OCI-LY1 (cell line): ENCODE measurements around the gene SLC4A8.

Experiments used
- H2AFZ ChIP-seq: fragments of 200-600 bp; sonication (generic), shearing (Covaris generic); 2 replicates; pipeline ENCODE4 v1.6.0; 2014; ENCODE audit warnings: antibody characterized with exemption, mild to moderate bottlenecking, low read length
- H3F3A ChIP-seq: fragments of 200-600 bp; sonication (generic), shearing (Covaris generic); 2 replicates; pipeline ENCODE4 v1.6.0; 2014; ENCODE audit warnings: mild to moderate bottlenecking, antibody characterized with exemption, low read length, moderate library complexity; ENCODE audit not compliant: insufficient read depth
- H3K27ac ChIP-seq: fragments of 200-600 bp; sonication (generic); 2 replicates; pipeline ENCODE4 v1.5.1; 2014; ENCODE audit warnings: low read length, mixed run types, mild to moderate bottlenecking, low read depth; ENCODE audit not compliant: poor library complexity, severe bottlenecking
- H3K27me3 ChIP-seq: fragments of 200-600 bp; sonication (generic); 2 replicates; pipeline ENCODE4 v1.6.0; 2014; ENCODE audit warnings: antibody characterized with exemption, mild to moderate bottlenecking, low read length, moderate library complexity; ENCODE audit not compliant: insufficient read depth
- H3K36me3 ChIP-seq: fragments of 200-600 bp; sonication (generic); 2 replicates; pipeline ENCODE4 v1.6.1; 2014; ENCODE audit warnings: mild to moderate bottlenecking, antibody characterized with exemption, low read length, moderate library complexity, mixed read lengths; ENCODE audit not compliant: insufficient read depth
- H3K4me1 ChIP-seq: fragments of 200-600 bp; sonication (generic); 2 replicates; pipeline ENCODE4 v1.5.1; 2014; ENCODE audit warnings: mild to moderate bottlenecking, low read length, moderate library complexity; ENCODE audit not compliant: insufficient read depth, severe bottlenecking
- H3K4me2 ChIP-seq: fragments of 200-600 bp; sonication (generic), shearing (Covaris generic); 2 replicates; pipeline ENCODE4 v1.6.1; 2014; ENCODE audit warnings: low read length
- H3K4me3 ChIP-seq: fragments of 200-600 bp; sonication (generic); 2 replicates; pipeline ENCODE4 v1.5.1; 2014; ENCODE audit warnings: low read length, low read depth, mild to moderate bottlenecking, mixed read lengths; ENCODE audit not compliant: poor library complexity, severe bottlenecking
- H3K79me2 ChIP-seq: fragments of 200-600 bp; shearing (Covaris generic); 2 replicates; pipeline ENCODE4 v1.6.1; 2016; ENCODE audit warnings: mixed run types, low read length, mixed read lengths; ENCODE audit not compliant: insufficient read depth
- H3K9ac ChIP-seq: fragments of 200-600 bp; sonication (generic), shearing (Covaris generic); 2 replicates; pipeline ENCODE4 v1.6.1; 2014; ENCODE audit warnings: mild to moderate bottlenecking, low read length, mixed read lengths
- H3K9me2 ChIP-seq: fragments of 200-600 bp; sonication (generic), shearing (Covaris generic); 2 replicates; pipeline ENCODE4 v1.6.1; 2014; ENCODE audit warnings: low read depth, mild to moderate bottlenecking, low read length, mixed read lengths
- H3K9me3 ChIP-seq: fragments of 200-600 bp; shearing (Covaris generic); 2 replicates; pipeline ENCODE4 v1.6.1; 2014; ENCODE audit warnings: low read length, mixed read lengths
- H4K20me1 ChIP-seq: fragments of 200-600 bp; sonication (generic), shearing (Covaris generic); 2 replicates; pipeline ENCODE4 v1.6.0; 2016; ENCODE audit warnings: mild to moderate bottlenecking, low read length; ENCODE audit not compliant: insufficient read depth
- CTCF ChIP-seq: fragments of 200-600 bp; sonication (generic), shearing (Covaris generic); IDR thresholded peaks from 2 replicates; pipeline ENCODE4 v1.5.1; 2017; ENCODE audit warnings: mild to moderate bottlenecking, antibody characterized with exemption, low read length, moderate library complexity, mixed read lengths
- EZH2 ChIP-seq: fragments of 200-600 bp; sonication (generic), shearing (Covaris generic); IDR thresholded peaks from 2 replicates; pipeline ENCODE4 v1.8.0; 2017; ENCODE audit warnings: borderline replicate concordance, mixed run types, mild to moderate bottlenecking, antibody characterized with exemption, low read length, moderate library complexity, mixed read lengths

Gene SLC4A8

GRCh38 chr12:51530208-51530607 lies 105.6 kb downstream of the SLC4A8 start:
- H3K9me3 ChIP-seq = no peaks in the 10 kb centered on the region
- no peak overlapping the region for H3K27ac ChIP-seq
- H3K9me2 ChIP-seq = no peaks in the 10 kb centered on the region
- no peaks in the 10 kb centered on the region for H3K79me2 ChIP-seq
- no peaks in the 10 kb centered on the region for H4K20me1 ChIP-seq
- no peak for TF ChIP-seq EZH2
- TF ChIP-seq CTCF = no peak
- H3K4me1 ChIP-seq = no peaks in the 10 kb centered on the region
- no peak overlapping the region for H3K9ac ChIP-seq
- H3K27me3 ChIP-seq = no peaks in the 10 kb centered on the region
- H3K4me3 ChIP-seq = no peak overlapping the region
- H3K36me3 ChIP-seq = no peaks in the 10 kb centered on the region
- no peak overlapping the region for H2AFZ ChIP-seq
- H3F3A ChIP-seq = no peaks in the 10 kb centered on the region
- H3K4me2 ChIP-seq = no peak overlapping the region

- H3K4me2 ChIP-seq = no peak overlapping the region
- no peaks in the 10 kb centered on the region for H3K9me3 ChIP-seq
- no peak for TF ChIP-seq EZH2
- TF ChIP-seq CTCF = no peak
- H3K36me3 ChIP-seq = no peaks in the 10 kb centered on the region
- H2AFZ ChIP-seq = no peak overlapping the region
- H3K27me3 ChIP-seq = no peaks in the 10 kb centered on the region
- H3K79me2 ChIP-seq = no peaks in the 10 kb centered on the region
- no peak overlapping the region for H3K4me3 ChIP-seq
- H3K4me1 ChIP-seq = no peaks in the 10 kb centered on the region
- no peaks in the 10 kb centered on the region for H4K20me1 ChIP-seq
- no peaks in the 10 kb centered on the region for H3K9me2 ChIP-seq
- H3F3A ChIP-seq = no peaks in the 10 kb centered on the region
- H3K27ac ChIP-seq = no peak overlapping the region
- no peak overlapping the region for H3K9ac ChIP-seq
These were observed 106.8 kb downstream of the SLC4A8 start for GRCh38 chr12:51531284-51531977.

- H2AFZ ChIP-seq = no peak overlapping the region
- H3K9me2 ChIP-seq = no peaks in the 10 kb centered on the region
- H4K20me1 ChIP-seq = no peaks in the 10 kb centered on the region
- no peaks in the 10 kb centered on the region for H3K36me3 ChIP-seq
- no peak overlapping the region for H3K9ac ChIP-seq
- H3K79me2 ChIP-seq = no peaks in the 10 kb centered on the region
- H3K4me1 ChIP-seq = no peaks in the 10 kb centered on the region
- no peak overlapping the region for H3K4me2 ChIP-seq
- no peaks in the 10 kb centered on the region for H3K27me3 ChIP-seq
- H3K4me3 ChIP-seq = no peak overlapping the region
- H3F3A ChIP-seq = no peaks in the 10 kb centered on the region
- H3K9me3 ChIP-seq = no peaks in the 10 kb centered on the region
- H3K27ac ChIP-seq = no peak overlapping the region
- TF ChIP-seq CTCF (peak; percentile 76), EZH2 (no peak)
These were observed 107.4 kb downstream of the SLC4A8 start for GRCh38 chr12:51531978-51532497.
